HEK293T (cell line): ENCODE data around the gene GCNT2.

Experiments used
- ARNT ChIP-seq: fragments of 450-650 bp; IDR thresholded peaks from 2 replicates; pipeline ENCODE4 v1.6.1; 2017; ENCODE audit warnings: mild to moderate bottlenecking
- BHLHE40 ChIP-seq: fragments of 450-650 bp; IDR thresholded peaks from 2 replicates; pipeline ENCODE4 v1.6.1; 2016; ENCODE audit warnings: mild to moderate bottlenecking, moderate library complexity, borderline replicate concordance
- ELF4 ChIP-seq: fragments of 450-650 bp; IDR thresholded peaks from 2 replicates; pipeline ENCODE4 v1.6.1; 2017; ENCODE audit warnings: antibody characterized with exemption
- FOXA1 ChIP-seq: fragments of 450-650 bp; IDR thresholded peaks from 2 replicates; pipeline ENCODE4 v1.6.1; 2016; ENCODE audit warnings: mild to moderate bottlenecking
- FOXK2 ChIP-seq: fragments of 450-650 bp; IDR thresholded peaks from 2 replicates; pipeline ENCODE4 v1.6.1; 2016; ENCODE audit warnings: mild to moderate bottlenecking

- no peak for TF ChIP-seq BHLHE40
- TF ChIP-seq ELF4, result no peak
- no peak for TF ChIP-seq FOXA1
- TF ChIP-seq FOXK2, result no peak
- no peak for TF ChIP-seq ARNT
These were observed 29.6 kb downstream of the GCNT2 start for GRCh38 chr6:10550764-10551163.
